H9 (cell line): ENCODE measurements around the gene METTL18. TPM values are rescaled to one million over a fixed set of nuclear protein-coding genes. Genes with fewer than 3 reads are reported as not detected.

Experiments used
- DNase-seq: peaks from one replicate; pipeline ENCODE4 v3.0.0-alpha.2; 2017
- H2AFZ ChIP-seq: one replicate; pipeline ENCODE4 v1.6.1; 2013; ENCODE audit warnings: mild to moderate bottlenecking, low read length, control low read depth, moderate library complexity
- H2AK5ac ChIP-seq: 2 replicates; pipeline ENCODE4 v1.6.1; 2013; ENCODE audit warnings: low read length, control low read depth, mixed read lengths; ENCODE audit not compliant: insufficient read length
- H2BK120ac ChIP-seq: one replicate; pipeline ENCODE4 v1.6.1; 2013; ENCODE audit warnings: low read depth, mild to moderate bottlenecking, low read length, control low read depth, inconsistent platforms; ENCODE audit not compliant: poor library complexity, severe bottlenecking
- H2BK12ac ChIP-seq: 2 replicates; pipeline ENCODE4 v1.6.1; 2013; ENCODE audit warnings: low read length, control low read depth, mixed read lengths, low read depth; ENCODE audit not compliant: insufficient read length
- H2BK15ac ChIP-seq: 2 replicates; pipeline ENCODE4 v1.6.1; 2013; ENCODE audit warnings: low read depth, low read length, control low read depth
- H2BK20ac ChIP-seq: one replicate; pipeline ENCODE4 v1.6.1; 2013; ENCODE audit warnings: low read depth, mild to moderate bottlenecking, low read length, control low read depth, inconsistent platforms; ENCODE audit not compliant: poor library complexity, severe bottlenecking
- H2BK5ac ChIP-seq: 2 replicates; pipeline ENCODE4 v1.6.1; 2013; ENCODE audit warnings: low read length, control low read depth, mixed read lengths; ENCODE audit not compliant: insufficient read length
- H3K14ac ChIP-seq: 2 replicates; pipeline ENCODE4 v1.6.1; 2013; ENCODE audit warnings: low read length, control low read depth; ENCODE audit not compliant: insufficient read depth
- H3K18ac ChIP-seq: 2 replicates; pipeline ENCODE4 v1.6.1; 2013; ENCODE audit warnings: low read depth, mild to moderate bottlenecking, mixed read lengths, low read length, control low read depth; ENCODE audit not compliant: insufficient read length
- H3K23ac ChIP-seq: 2 replicates; pipeline ENCODE4 v1.6.1; 2013; ENCODE audit warnings: low read length, control low read depth, mixed read lengths, low read depth; ENCODE audit not compliant: insufficient read length
- H3K23me2 ChIP-seq: 2 replicates; pipeline ENCODE4 v1.6.1; 2013; ENCODE audit warnings: low read depth, mild to moderate bottlenecking, mixed read lengths, low read length, control low read depth; ENCODE audit not compliant: insufficient read length, poor library complexity, severe bottlenecking
- H3K27ac ChIP-seq: 2 replicates; pipeline ENCODE4 v1.5.1; 2013; ENCODE audit warnings: low read length, control low read depth, mixed read lengths, low read depth; ENCODE audit not compliant: insufficient read length
- H3K27me3 ChIP-seq: 2 replicates; pipeline ENCODE4 v1.6.1; 2013; ENCODE audit warnings: low read length, control low read depth, inconsistent platforms; ENCODE audit not compliant: insufficient read depth
- H3K4ac ChIP-seq: 2 replicates; pipeline ENCODE4 v1.6.1; 2013; ENCODE audit warnings: low read depth, mild to moderate bottlenecking, control low read depth, inconsistent platforms, low read length, moderate library complexity
- H3K4me1 ChIP-seq: 2 replicates; pipeline ENCODE4 v1.6.1; 2013; ENCODE audit warnings: low read length, control low read depth, inconsistent platforms; ENCODE audit not compliant: insufficient read depth
- H3K4me2 ChIP-seq: 2 replicates; pipeline ENCODE4 v1.6.1; 2013; ENCODE audit warnings: low read length, control low read depth, mixed read lengths; ENCODE audit not compliant: insufficient read length, insufficient read depth
- H3K56ac ChIP-seq: 2 replicates; pipeline ENCODE4 v1.6.1; 2013; ENCODE audit warnings: low read depth, mild to moderate bottlenecking, mixed read lengths, low read length, control low read depth; ENCODE audit not compliant: insufficient read length
- H3K79me1 ChIP-seq: 2 replicates; pipeline ENCODE4 v1.6.1; 2013; ENCODE audit warnings: low read depth, mild to moderate bottlenecking, moderate library complexity, low read length, control low read depth, inconsistent platforms; ENCODE audit not compliant: insufficient read depth, poor library complexity, severe bottlenecking
- H3K79me2 ChIP-seq: 2 replicates; pipeline ENCODE4 v1.6.1; 2013; ENCODE audit warnings: low read length, control low read depth, inconsistent platforms; ENCODE audit not compliant: insufficient read depth
- H3K9ac ChIP-seq: 2 replicates; pipeline ENCODE4 v1.6.1; 2013; ENCODE audit warnings: low read length, control low read depth, mixed read lengths; ENCODE audit not compliant: insufficient read length; ENCODE audit errors: extremely low read depth
- H3K9me3 ChIP-seq: one replicate; pipeline ENCODE4 v1.6.1; 2013; ENCODE audit warnings: low read depth, low read length, inconsistent platforms; ENCODE audit not compliant: control insufficient read depth
- H3T11ph ChIP-seq: one replicate; pipeline ENCODE4 v1.6.1; 2013; ENCODE audit warnings: mild to moderate bottlenecking, low read length, control low read depth, inconsistent platforms
- H4K20me1 ChIP-seq: one replicate; pipeline ENCODE4 v1.6.1; 2013; ENCODE audit not compliant: control insufficient read depth, insufficient read length, insufficient read depth
- H4K5ac ChIP-seq: 2 replicates; pipeline ENCODE4 v1.6.1; 2013; ENCODE audit warnings: low read depth, mild to moderate bottlenecking, mixed read lengths, low read length, control low read depth; ENCODE audit not compliant: insufficient read length
- H4K8ac ChIP-seq: replicated peaks from 2 replicates; pipeline ENCODE4 v1.6.1; 2013; ENCODE audit warnings: low read length, control low read depth, mixed read lengths, low read depth; ENCODE audit not compliant: insufficient read length
- H4K91ac ChIP-seq: 2 replicates; pipeline ENCODE4 v1.6.1; 2013; ENCODE audit warnings: low read depth, mild to moderate bottlenecking, moderate library complexity, mixed read lengths, low read length, control low read depth; ENCODE audit not compliant: insufficient read length
- H3K27ac Mint-ChIP-seq, 3 experiments: 2 replicates in 2 of 3; 3 replicates in 1 of 3; pipeline ENCODE4 v1.8.0; 2020 to 2021; ENCODE audit warnings: mixed read lengths in 3 of 3, mild to moderate bottlenecking in 1 of 3, moderate library complexity in 1 of 3
- H3K27me3 Mint-ChIP-seq: 2 replicates; pipeline ENCODE4 v1.8.0; 2021; ENCODE audit warnings: low read depth, mild to moderate bottlenecking, moderate library complexity, mixed read lengths
- H3K36me3 Mint-ChIP-seq, 3 experiments: 2 replicates in 2 of 3; 3 replicates in 1 of 3; pipeline ENCODE4 v1.8.0; 2020 to 2021; ENCODE audit warnings: low read depth in 3 of 3, mixed read lengths in 3 of 3; ENCODE audit not compliant: insufficient read depth in 1 of 3
- H3K4me1 Mint-ChIP-seq, 2 experiments: 2 replicates each; pipeline ENCODE4 v1.8.0; 2020; ENCODE audit warnings: mixed read lengths in 2 of 2
- H3K4me3 Mint-ChIP-seq, 2 experiments: 2 replicates in 1 of 2; 3 replicates in 1 of 2; pipeline ENCODE4 v1.8.0; 2020 to 2021; ENCODE audit warnings: mild to moderate bottlenecking in 2 of 2, mixed read lengths in 2 of 2, moderate library complexity in 1 of 2
- H3K9me3 Mint-ChIP-seq, 2 experiments: 2 replicates in 1 of 2; 3 replicates in 1 of 2; pipeline ENCODE4 v1.8.0; 2020; ENCODE audit warnings: mild to moderate bottlenecking in 2 of 2, mixed read lengths in 2 of 2, moderate library complexity in 1 of 2
- WGBS: extraction: QIAGEN DNeasy Blood & Tissue Kit; methylation state at CpG from one replicate; pipeline ENCODE4 v1.1.7; 2013; ENCODE audit warnings: missing lambda C conversion rate, low lambda C conversion rate, mixed read lengths; ENCODE audit not compliant: insufficient read length; ENCODE audit errors: extremely low coverage; 5-methylcytosine and 5-hydroxymethylcytosine counted together
- total RNA-seq: library from RNA; stranded (reverse); gene quantifications from 2 replicates; pipeline ENCODE4 v1.2.1, GENCODE V29; 2021
- TF ChIP-seq, protein P1 (sequence below): fragments of 200-600 bp; sonication (generic); conservative IDR thresholded peaks from 3 replicates; pipeline ENCODE4 v1.8.0; 2021; ENCODE audit warnings: antibody characterized with exemption, mild to moderate bottlenecking

METTL18 gene
- total RNA-seq, 1 experiment from 2014 or later, result 8.7 TPM

DNA sequence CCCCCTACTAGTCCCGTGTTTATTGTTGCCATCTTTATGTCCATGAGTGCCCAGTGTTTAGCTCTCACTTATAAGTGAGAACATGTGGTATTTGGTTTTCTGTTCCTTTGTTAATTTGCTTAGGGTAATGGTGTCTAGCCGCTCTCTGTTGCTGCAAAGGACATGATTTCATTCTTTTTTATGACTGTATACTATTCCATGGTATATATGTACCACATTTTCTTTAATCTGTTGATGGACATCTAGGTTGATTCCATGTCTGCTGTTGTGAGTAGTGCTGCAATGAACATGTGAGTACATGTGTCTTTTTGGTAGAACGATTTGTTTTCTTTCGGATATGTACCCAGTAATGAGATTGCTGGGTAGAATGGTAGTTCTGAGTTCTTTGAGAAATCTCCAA lies 44.2 kb upstream of the METTL18 start:
- Mint-ChIP-seq H3K36me3 (peaks cover 33 to 53% (median 45%) of the 10 kb centered on the region in 3 experiments), H3K4me3 (no peak overlapping the region), H3K9me3 (peaks cover 0 to 5% of the 10 kb centered on the region in 2 experiments; a peak in 2 of 5 replicates), H3K27ac (no peak overlapping the region), H3K4me1 (no peaks in the 10 kb centered on the region), H3K27me3 (no peaks in the 10 kb centered on the region)
- Histone ChIP-seq H3K27ac (no peak overlapping the region), H3K14ac (no peak overlapping the region), H2BK15ac (no peak overlapping the region), H3T11ph (no peak overlapping the region), H2BK5ac (no peak overlapping the region), H3K4me2 (no peak overlapping the region), H2BK20ac (no peak overlapping the region), H4K91ac (no peak overlapping the region), H4K20me1 (no peaks in the 10 kb centered on the region), H3K56ac (no peak overlapping the region), H3K9me3 (no peaks in the 10 kb centered on the region), H3K23me2 (no peaks in the 10 kb centered on the region), H3K9ac (no peak overlapping the region), H2AK5ac (no peak overlapping the region), H3K18ac (no peak overlapping the region), H2AFZ (no peak overlapping the region), H3K27me3 (no peaks in the 10 kb centered on the region), H4K5ac (no peak overlapping the region), H3K79me1 (no peaks in the 10 kb centered on the region), H3K4ac (no peak overlapping the region), H3K4me1 (no peaks in the 10 kb centered on the region), H2BK12ac (no peak overlapping the region), H4K8ac (no peak overlapping the region), H3K23ac (no peak overlapping the region), H3K79me2 (no peaks in the 10 kb centered on the region), H2BK120ac (no peak overlapping the region)
- no CpG with 5 or more reads among the region's 4 CpGs for WGBS
- TF ChIP-seq, protein P1, sequence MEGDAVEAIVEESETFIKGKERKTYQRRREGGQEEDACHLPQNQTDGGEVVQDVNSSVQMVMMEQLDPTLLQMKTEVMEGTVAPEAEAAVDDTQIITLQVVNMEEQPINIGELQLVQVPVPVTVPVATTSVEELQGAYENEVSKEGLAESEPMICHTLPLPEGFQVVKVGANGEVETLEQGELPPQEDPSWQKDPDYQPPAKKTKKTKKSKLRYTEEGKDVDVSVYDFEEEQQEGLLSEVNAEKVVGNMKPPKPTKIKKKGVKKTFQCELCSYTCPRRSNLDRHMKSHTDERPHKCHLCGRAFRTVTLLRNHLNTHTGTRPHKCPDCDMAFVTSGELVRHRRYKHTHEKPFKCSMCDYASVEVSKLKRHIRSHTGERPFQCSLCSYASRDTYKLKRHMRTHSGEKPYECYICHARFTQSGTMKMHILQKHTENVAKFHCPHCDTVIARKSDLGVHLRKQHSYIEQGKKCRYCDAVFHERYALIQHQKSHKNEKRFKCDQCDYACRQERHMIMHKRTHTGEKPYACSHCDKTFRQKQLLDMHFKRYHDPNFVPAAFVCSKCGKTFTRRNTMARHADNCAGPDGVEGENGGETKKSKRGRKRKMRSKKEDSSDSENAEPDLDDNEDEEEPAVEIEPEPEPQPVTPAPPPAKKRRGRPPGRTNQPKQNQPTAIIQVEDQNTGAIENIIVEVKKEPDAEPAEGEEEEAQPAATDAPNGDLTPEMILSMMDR, result no peak
- no peak for DNase-seq
